OCI-LY1 (cell line): Measurements from ENCODE around the gene ZNRD2.
A peak's percentile ranks its signal among the peaks of the same experiment; 100 is the strongest.

Experiments
- H2AFZ ChIP-seq: fragments of 200-600 bp; sonication (generic), shearing (Covaris generic); 2 replicates; pipeline ENCODE4 v1.6.0; 2014; ENCODE audit warnings: antibody characterized with exemption, mild to moderate bottlenecking, low read length
- H3F3A ChIP-seq: fragments of 200-600 bp; sonication (generic), shearing (Covaris generic); 2 replicates; pipeline ENCODE4 v1.6.0; 2014; ENCODE audit warnings: mild to moderate bottlenecking, antibody characterized with exemption, low read length, moderate library complexity; ENCODE audit not compliant: insufficient read depth
- H3K27ac ChIP-seq: fragments of 200-600 bp; sonication (generic); 2 replicates; pipeline ENCODE4 v1.5.1; 2014; ENCODE audit warnings: low read length, mixed run types, mild to moderate bottlenecking, low read depth; ENCODE audit not compliant: poor library complexity, severe bottlenecking
- H3K27me3 ChIP-seq: fragments of 200-600 bp; sonication (generic); 2 replicates; pipeline ENCODE4 v1.6.0; 2014; ENCODE audit warnings: antibody characterized with exemption, mild to moderate bottlenecking, low read length, moderate library complexity; ENCODE audit not compliant: insufficient read depth
- H3K36me3 ChIP-seq: fragments of 200-600 bp; sonication (generic); 2 replicates; pipeline ENCODE4 v1.6.1; 2014; ENCODE audit warnings: mild to moderate bottlenecking, antibody characterized with exemption, low read length, moderate library complexity, mixed read lengths; ENCODE audit not compliant: insufficient read depth
- H3K4me1 ChIP-seq: fragments of 200-600 bp; sonication (generic); 2 replicates; pipeline ENCODE4 v1.5.1; 2014; ENCODE audit warnings: mild to moderate bottlenecking, low read length, moderate library complexity; ENCODE audit not compliant: insufficient read depth, severe bottlenecking
- H3K4me2 ChIP-seq: fragments of 200-600 bp; sonication (generic), shearing (Covaris generic); 2 replicates; pipeline ENCODE4 v1.6.1; 2014; ENCODE audit warnings: low read length
- H3K4me3 ChIP-seq: fragments of 200-600 bp; sonication (generic); 2 replicates; pipeline ENCODE4 v1.5.1; 2014; ENCODE audit warnings: low read length, low read depth, mild to moderate bottlenecking, mixed read lengths; ENCODE audit not compliant: poor library complexity, severe bottlenecking
- H3K79me2 ChIP-seq: fragments of 200-600 bp; shearing (Covaris generic); 2 replicates; pipeline ENCODE4 v1.6.1; 2016; ENCODE audit warnings: mixed run types, low read length, mixed read lengths; ENCODE audit not compliant: insufficient read depth
- H3K9ac ChIP-seq: fragments of 200-600 bp; sonication (generic), shearing (Covaris generic); 2 replicates; pipeline ENCODE4 v1.6.1; 2014; ENCODE audit warnings: mild to moderate bottlenecking, low read length, mixed read lengths
- H3K9me2 ChIP-seq: fragments of 200-600 bp; sonication (generic), shearing (Covaris generic); 2 replicates; pipeline ENCODE4 v1.6.1; 2014; ENCODE audit warnings: low read depth, mild to moderate bottlenecking, low read length, mixed read lengths
- H3K9me3 ChIP-seq: fragments of 200-600 bp; shearing (Covaris generic); 2 replicates; pipeline ENCODE4 v1.6.1; 2014; ENCODE audit warnings: low read length, mixed read lengths
- H4K20me1 ChIP-seq: fragments of 200-600 bp; sonication (generic), shearing (Covaris generic); 2 replicates; pipeline ENCODE4 v1.6.0; 2016; ENCODE audit warnings: mild to moderate bottlenecking, low read length; ENCODE audit not compliant: insufficient read depth
- EZH2 ChIP-seq: fragments of 200-600 bp; sonication (generic), shearing (Covaris generic); IDR thresholded peaks from 2 replicates; pipeline ENCODE4 v1.8.0; 2017; ENCODE audit warnings: borderline replicate concordance, mixed run types, mild to moderate bottlenecking, antibody characterized with exemption, low read length, moderate library complexity, mixed read lengths
- TF ChIP-seq, protein P1 (sequence below): fragments of 200-600 bp; sonication (generic), shearing (Covaris generic); IDR thresholded peaks from 2 replicates; pipeline ENCODE4 v1.5.1; 2017; ENCODE audit warnings: mild to moderate bottlenecking, antibody characterized with exemption, low read length, moderate library complexity, mixed read lengths

Gene ZNRD2

GRCh38 chr11:65545853-65546216, 24.4 kb upstream of the ZNRD2 start:
- H3F3A ChIP-seq, result no peaks in the 10 kb centered on the region
- H3K4me3 ChIP-seq, result peak overlapping the region; percentile 58
- peaks cover 31% of the 10 kb centered on the region for H3K4me1 ChIP-seq
- peak overlapping the region; percentile 83 for H3K27ac ChIP-seq
- TF ChIP-seq, protein P1, sequence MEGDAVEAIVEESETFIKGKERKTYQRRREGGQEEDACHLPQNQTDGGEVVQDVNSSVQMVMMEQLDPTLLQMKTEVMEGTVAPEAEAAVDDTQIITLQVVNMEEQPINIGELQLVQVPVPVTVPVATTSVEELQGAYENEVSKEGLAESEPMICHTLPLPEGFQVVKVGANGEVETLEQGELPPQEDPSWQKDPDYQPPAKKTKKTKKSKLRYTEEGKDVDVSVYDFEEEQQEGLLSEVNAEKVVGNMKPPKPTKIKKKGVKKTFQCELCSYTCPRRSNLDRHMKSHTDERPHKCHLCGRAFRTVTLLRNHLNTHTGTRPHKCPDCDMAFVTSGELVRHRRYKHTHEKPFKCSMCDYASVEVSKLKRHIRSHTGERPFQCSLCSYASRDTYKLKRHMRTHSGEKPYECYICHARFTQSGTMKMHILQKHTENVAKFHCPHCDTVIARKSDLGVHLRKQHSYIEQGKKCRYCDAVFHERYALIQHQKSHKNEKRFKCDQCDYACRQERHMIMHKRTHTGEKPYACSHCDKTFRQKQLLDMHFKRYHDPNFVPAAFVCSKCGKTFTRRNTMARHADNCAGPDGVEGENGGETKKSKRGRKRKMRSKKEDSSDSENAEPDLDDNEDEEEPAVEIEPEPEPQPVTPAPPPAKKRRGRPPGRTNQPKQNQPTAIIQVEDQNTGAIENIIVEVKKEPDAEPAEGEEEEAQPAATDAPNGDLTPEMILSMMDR, result no peak
- no peak for TF ChIP-seq EZH2
- no peaks in the 10 kb centered on the region for H3K36me3 ChIP-seq
- H3K9ac ChIP-seq, result peak overlapping the region; percentile 18; the same call in 1 of the 2 replicates
- no peaks in the 10 kb centered on the region for H3K79me2 ChIP-seq
- no peaks in the 10 kb centered on the region for H3K27me3 ChIP-seq
- no peaks in the 10 kb centered on the region for H3K9me2 ChIP-seq
- no peaks in the 10 kb centered on the region for H4K20me1 ChIP-seq
- no peak overlapping the region for H2AFZ ChIP-seq
- no peaks in the 10 kb centered on the region for H3K9me3 ChIP-seq
- H3K4me2 ChIP-seq, result peak overlapping the region; percentile 71

- Histone ChIP-seq H3K27me3 (no peaks in the 10 kb centered on the region), H3K4me3 (peak overlapping the region; percentile 58), H4K20me1 (no peaks in the 10 kb centered on the region), H3K4me2 (peak overlapping the region; percentile 71), H3K79me2 (no peaks in the 10 kb centered on the region), H3F3A (no peaks in the 10 kb centered on the region), H3K9ac (peak overlapping the region; percentile 54), H3K36me3 (no peaks in the 10 kb centered on the region), H2AFZ (no peak overlapping the region), H3K4me1 (peaks cover 31% of the 10 kb centered on the region), H3K9me3 (no peaks in the 10 kb centered on the region), H3K9me2 (no peaks in the 10 kb centered on the region), H3K27ac (peak overlapping the region; percentile 83)
- TF ChIP-seq, protein P1, result no peak
- no peak for TF ChIP-seq EZH2
Observed at GRCh38 chr11:65546217-65546958, 23.9 kb upstream of the ZNRD2 start.

DNA sequence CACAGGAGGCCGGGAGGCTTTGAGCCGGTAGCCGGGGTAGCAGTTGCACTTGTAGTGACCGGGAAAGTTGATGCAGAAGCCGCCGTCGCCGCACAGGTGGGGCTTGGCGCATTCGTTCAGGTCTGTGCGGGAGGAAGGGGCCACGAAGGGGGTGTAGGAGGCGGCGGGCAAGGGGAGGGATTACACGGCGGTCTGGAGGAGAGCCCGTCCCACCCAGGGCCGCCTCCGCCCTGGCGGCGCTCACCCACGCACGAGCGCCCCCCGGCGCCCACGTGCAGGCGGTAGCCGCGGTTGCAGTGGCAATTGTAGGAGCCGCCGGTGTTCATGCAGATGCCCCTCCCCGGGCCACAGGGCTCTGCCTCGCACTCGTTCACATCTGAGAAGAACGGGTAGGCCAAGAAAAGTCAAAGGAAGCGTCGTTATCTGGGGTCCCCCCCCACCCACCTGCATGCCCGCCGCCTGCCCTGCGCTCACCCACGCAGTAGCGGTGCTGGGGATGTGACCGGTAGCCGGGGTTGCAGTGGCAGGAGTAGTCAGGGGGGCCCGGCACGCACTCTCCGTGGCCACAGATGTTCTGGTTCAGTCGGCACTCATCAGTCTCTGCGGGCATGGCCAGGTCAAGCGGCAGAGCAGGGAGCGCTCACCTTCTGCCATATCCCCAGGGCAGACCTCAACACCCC, 22.7 kb upstream of the ZNRD2 start:
- no peak overlapping the region for H2AFZ ChIP-seq
- H3K4me1 ChIP-seq, result peaks cover 40% of the 10 kb centered on the region
- H3K4me3 ChIP-seq, result peak overlapping the region; percentile 58
- H3K27me3 ChIP-seq, result no peaks in the 10 kb centered on the region
- TF ChIP-seq, protein P1, result peak; percentile 81
- TF ChIP-seq EZH2, result no peak
- H3K9ac ChIP-seq, result peak overlapping the region; percentile 54; the same call in 1 of the 2 replicates
- peak overlapping the region; percentile 71 for H3K4me2 ChIP-seq
- no peaks in the 10 kb centered on the region for H3K9me3 ChIP-seq
- no peaks in the 10 kb centered on the region for H3K79me2 ChIP-seq
- no peaks in the 10 kb centered on the region for H3F3A ChIP-seq
- no peaks in the 10 kb centered on the region for H3K36me3 ChIP-seq
- H4K20me1 ChIP-seq, result no peaks in the 10 kb centered on the region
- no peaks in the 10 kb centered on the region for H3K9me2 ChIP-seq
- H3K27ac ChIP-seq, result peak overlapping the region; percentile 83
